Stomach (tissue), 9 donors: ENCODE measurements around the gene GSTA5. TPM values are rescaled to one million over a fixed set of nuclear protein-coding genes. Genes with fewer than 3 reads are reported as not detected.
"Not testable (repeated sequence)": the region's sequence is repeated elsewhere in the genome, so short reads cannot be mapped to it uniquely, and the experiment has no call there.

Source experiments
- DNase-seq, 2 donors: peaks; one replicate each; pipeline versions ENCODE4 v3.0.0 to v3.0.0-alpha.2; 2013 to 2019
- H3K27ac ChIP-seq, 5 donors: fragments of 200-600 bp in 4 of 5; sonication (generic) in 4 of 5; one replicate each; pipeline ENCODE4 v1.5.1; 2013 to 2019; ENCODE audit warnings: mild to moderate bottlenecking in 1 of 5, moderate library complexity in 1 of 5
- H3K27me3 ChIP-seq, 3 donors: fragments of 200-600 bp; sonication (generic); one replicate each; pipeline ENCODE4 v1.5.1; 2017 to 2019; ENCODE audit warnings: mixed run types in 1 of 3
- H3K36me3 ChIP-seq, 4 donors: fragments of 200-600 bp; sonication (generic); 1 replicate in 3 of 4; 2 replicates in 1 of 4; pipeline ENCODE4 v1.5.1; 2016 to 2019
- H3K4me1 ChIP-seq, 4 donors: fragments of 200-600 bp; sonication (generic); one replicate each; pipeline ENCODE4 v1.5.1; 2016 to 2019
- H3K4me3 ChIP-seq, 4 donors: fragments of 200-600 bp; sonication (generic) in 3 of 4; one replicate each; pipeline ENCODE4 v1.5.1; 2016 to 2019; ENCODE audit warnings: mild to moderate bottlenecking in 1 of 4
- H3K9me3 ChIP-seq, 4 donors: fragments of 200-600 bp; sonication (generic); one replicate each; pipeline ENCODE4 v1.5.1; 2016 to 2019
- CTCF ChIP-seq, 7 experiments: fragments of 450-650 bp in 4 of 7; fragments of 200-600 bp in 3 of 7; sonication (generic) in 3 of 7; IDR thresholded peaks; one replicate each; pipeline ENCODE4 v1.5.1; 2016 to 2019; ENCODE audit warnings: antibody characterized with exemption in 7 of 7, control low read depth in 2 of 7, mild to moderate bottlenecking in 1 of 7
- EP300 ChIP-seq: sonication (generic); formaldehyde crosslinking; IDR thresholded peaks from one replicate; pipeline ENCODE4 v1.6.1; 2017; ENCODE audit warnings: antibody characterized with exemption
- POLR2A ChIP-seq, 4 donors: fragments of 450-650 bp; IDR thresholded peaks; one replicate each; pipeline ENCODE4 v1.6.1; 2016; ENCODE audit warnings: antibody characterized with exemption in 4 of 4, control low read depth in 2 of 4, mild to moderate bottlenecking in 1 of 4, moderate library complexity in 1 of 4
- POLR2AphosphoS5 ChIP-seq, 3 donors: sonication (generic); formaldehyde crosslinking; IDR thresholded peaks; one replicate each; pipeline ENCODE4 v1.6.1; 2016; ENCODE audit warnings: antibody characterized with exemption in 3 of 3
- WGBS, 5 donors: extraction: QIAGEN DNeasy Blood & Tissue Kit in 3 of 5; methylation state at CpG; one replicate each; pipeline versions ENCODE4 v1.1.5 to v1.1.7; 2013 to 2018; 5-methylcytosine and 5-hydroxymethylcytosine counted together
- intact Hi-C: fragments of 100-400 bp; cut with DNase I; formaldehyde crosslinking; loops from one replicate; pipeline ENCODE4 v1.15.1; 2023; ENCODE audit warnings: low total_unique reads
- polyA plus RNA-seq, 3 donors: library from polyadenylated mRNA; stranded (reverse); fragments of 200-250 nt; gene quantifications; one replicate each; pipeline ENCODE4 v1.2.3, GENCODE V29; 2013
- total RNA-seq, 5 donors: library from RNA; depleted of rRNA; stranded (reverse); fragments of >200 nt; gene quantifications; one replicate each; pipeline versions ENCODE4 v1.1.0 to v1.2.3, GENCODE V29; 2014 to 2016
- donor health status: healthy with polysubstance abuse.
- donor health status: Bipolar disorder and iron deficiency.
- donor health status: healthy.

The GSTA5 gene
- total and polyA plus RNA-seq, 8 donors: not detected

GRCh38 chr6:52871621-52872020 lies 31.0 kb upstream of the GSTA5 start:
- Histone ChIP-seq H3K9me3 (no peaks in the 10 kb centered on the region), H3K4me1 (no peaks in the 10 kb centered on the region), H3K4me3 (no peak overlapping the region), H3K27ac (no peak overlapping the region), H3K36me3 (no peaks in the 10 kb centered on the region), H3K27me3 (no peaks in the 10 kb centered on the region)
- TF ChIP-seq CTCF (IDR thresholded peaks at IDR 0.05) (no peak), POLR2AphosphoS5 (IDR thresholded peaks at IDR 0.05) (no peak), EP300 (no peak), POLR2A (IDR thresholded peaks at IDR 0.05) (no peak)
- WGBS, 5 donors: 64 to 75% (median 69%) methylated on average over 3 of the region's 3 CpGs
- DNase-seq: no peak
- intact Hi-C loops: no loop called here

DNA sequence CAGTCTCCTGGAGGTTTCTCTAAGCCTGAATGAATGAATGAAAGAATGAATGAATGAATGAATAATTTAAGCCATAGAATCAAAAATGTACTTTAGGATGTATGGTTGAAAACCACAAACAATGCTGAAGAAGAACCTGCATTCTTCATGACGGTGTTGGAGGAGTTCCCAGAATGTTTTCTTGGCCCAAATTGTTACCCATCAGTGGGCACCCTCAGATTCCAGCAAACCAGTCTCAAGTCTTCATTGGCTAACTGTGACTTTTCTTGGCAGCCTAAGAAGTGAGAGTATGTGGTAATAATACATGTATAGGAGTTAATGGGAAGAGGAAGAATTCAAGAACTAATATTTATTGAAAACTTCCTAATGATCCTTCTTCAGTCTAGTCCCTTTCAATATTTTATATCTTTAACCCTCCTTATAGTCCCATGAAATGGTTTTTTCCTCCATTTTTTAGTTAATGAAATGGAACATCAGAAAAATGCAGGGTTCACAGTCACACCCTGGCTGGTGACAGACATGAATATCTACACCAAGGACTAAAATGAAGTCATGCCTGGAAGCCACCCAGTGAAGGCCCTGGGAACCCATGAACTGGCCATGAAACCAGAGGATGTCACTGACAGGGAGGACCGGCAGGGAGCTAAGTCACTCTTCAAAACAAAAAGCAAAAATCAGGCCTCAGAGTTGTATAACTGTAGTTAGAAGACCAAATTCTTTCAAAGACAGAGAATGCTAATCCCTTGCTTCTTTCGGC lies 29.9 kb upstream of the GSTA5 start:
- H3K27ac ChIP-seq, H3K4me3 ChIP-seq, H3K4me1 ChIP-seq, H3K27me3 ChIP-seq, intact Hi-C loops, H3K36me3 ChIP-seq, DNase-seq, H3K9me3 ChIP-seq: not testable (repeated sequence)
- 85 to 94% (median 92%) methylated on average over 3 of the region's 3 CpGs for WGBS, 5 donors

GRCh38 chr6:52868899-52869298 lies 28.3 kb upstream of the GSTA5 start:
- H3K27me3 ChIP-seq, H3K4me1 ChIP-seq, DNase-seq, intact Hi-C loops, H3K9me3 ChIP-seq, H3K36me3 ChIP-seq, H3K4me3 ChIP-seq, H3K27ac ChIP-seq: not testable (repeated sequence)
- WGBS, 5 donors: 61 to 74% (median 74%) methylated on average over 5 of the region's 5 CpGs

- TF ChIP-seq POLR2A (IDR thresholded peaks at IDR 0.05) (no peak), CTCF (IDR thresholded peaks at IDR 0.05) (no peak), EP300 (no peak), POLR2AphosphoS5 (IDR thresholded peaks at IDR 0.05) (no peak)
- H3K4me3 ChIP-seq: no peak overlapping the region
- no peaks in the 10 kb centered on the region for H3K4me1 ChIP-seq
- no peaks in the 10 kb centered on the region for H3K9me3 ChIP-seq
- H3K36me3 ChIP-seq: no peaks in the 10 kb centered on the region
- H3K27ac ChIP-seq: no peak overlapping the region
- 90 to 100% (median 93%) methylated on average over 1 of the region's 1 CpG for WGBS, 5 donors
- DNase-seq: no peak
- no peaks in the 10 kb centered on the region for H3K27me3 ChIP-seq
- intact Hi-C loops: no loop called here
Measured at GRCh38 chr6:52868240-52868639, 27.6 kb upstream of the GSTA5 start.

DNA sequence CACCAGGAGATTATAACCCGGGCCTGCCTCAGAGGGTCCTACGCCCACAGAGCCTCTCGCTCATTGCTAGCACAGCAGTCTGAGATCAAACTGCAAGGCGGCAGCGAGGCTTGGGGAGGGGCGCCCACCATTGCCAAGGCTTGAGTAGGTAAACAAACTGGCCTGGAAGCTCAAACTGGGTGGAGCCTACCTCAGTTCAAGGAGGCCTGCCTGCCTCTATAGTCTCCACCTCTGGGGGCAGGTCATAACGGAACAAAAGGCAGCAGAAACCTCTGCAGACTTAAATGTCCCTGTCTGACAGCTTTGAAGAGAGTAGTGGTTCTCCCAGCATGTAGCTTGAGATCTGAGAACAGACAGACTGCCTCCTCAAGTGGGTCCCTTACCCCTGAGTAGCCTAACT lies 20.5 kb upstream of the GSTA5 start:
- H3K36me3 ChIP-seq, H3K4me3 ChIP-seq, intact Hi-C loops, H3K9me3 ChIP-seq, H3K27me3 ChIP-seq, H3K4me1 ChIP-seq, H3K27ac ChIP-seq: not testable (repeated sequence)
- 19 to 47% (median 33%) methylated on average over 7 of the region's 7 CpGs for WGBS, 5 donors
- DNase-seq: peak; percentile 46 to 59

DNA sequence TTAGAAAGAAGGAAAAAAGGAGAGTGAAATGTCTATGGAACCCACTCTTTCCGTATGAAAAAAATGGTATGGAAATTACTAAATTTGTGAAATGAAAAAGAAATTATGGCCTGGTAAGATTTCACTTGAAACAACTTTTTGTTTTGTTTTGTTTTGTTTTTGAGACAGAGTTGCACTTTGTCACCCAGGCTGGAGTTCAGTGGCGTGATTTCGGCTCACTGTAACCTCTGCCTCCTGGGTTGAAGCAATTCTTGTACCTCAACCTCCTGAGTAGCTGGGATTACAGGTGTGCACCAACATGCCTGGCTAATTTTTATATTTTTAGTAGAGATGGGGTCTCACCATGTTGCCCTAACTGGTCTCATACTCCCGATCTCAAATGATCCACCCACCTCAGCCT lies 17.8 kb upstream of the GSTA5 start:
- TF ChIP-seq CTCF (IDR thresholded peaks at IDR 0.05) (no peak), EP300 (no peak), POLR2AphosphoS5 (IDR thresholded peaks at IDR 0.05) (no peak), POLR2A (IDR thresholded peaks at IDR 0.05) (no peak)
- Histone ChIP-seq H3K4me1 (no peaks in the 10 kb centered on the region), H3K27ac (no peak overlapping the region), H3K9me3 (no peaks in the 10 kb centered on the region), H3K4me3 (no peak overlapping the region), H3K27me3 (no peaks in the 10 kb centered on the region), H3K36me3 (no peaks in the 10 kb centered on the region)
- WGBS, 5 donors: 85 to 94% (median 93%) methylated on average over 4 of the region's 4 CpGs
- intact Hi-C loops: no loop called here
- no peak for DNase-seq
